SK-N-MC (cell line): Measurements from ENCODE around the gene OR7A5.
A peak's percentile ranks its signal among the peaks of the same experiment; 100 is the strongest.
"Not testable (repeated sequence)": the region's sequence is repeated elsewhere in the genome, so short reads cannot be mapped to it uniquely, and the experiment has no call there.

Experiments used
- DNase-seq: peaks from one replicate; pipeline ENCODE4 v3.0.0-alpha.2; 2011; ENCODE audit warnings: low read depth, low spot score
- H3K27ac ChIP-seq: fragments of 200-600 bp; sonication (generic); 2 replicates; pipeline ENCODE4 v1.5.1; 2016; ENCODE audit warnings: mixed run types
- H3K36me3 ChIP-seq: fragments of 200-600 bp; sonication (generic); 2 replicates; pipeline ENCODE4 v1.6.1; 2017; ENCODE audit warnings: antibody characterized with exemption, low read length, mixed read lengths; ENCODE audit not compliant: insufficient read depth
- H3K4me3 ChIP-seq: fragments of 200-600 bp; sonication (generic); 2 replicates; pipeline ENCODE4 v1.5.1; 2016
- H3K9ac ChIP-seq: fragments of 200-600 bp; sonication (generic); 2 replicates; pipeline ENCODE4 v1.8.0; 2017; ENCODE audit warnings: mixed run types, mixed read lengths; ENCODE audit not compliant: insufficient read length
- H3K9me3 ChIP-seq: fragments of 200-600 bp; sonication (generic); 2 replicates; pipeline ENCODE4 v1.6.1; 2017; ENCODE audit warnings: low read depth, mild to moderate bottlenecking, antibody characterized with exemption, low read length, moderate library complexity, mixed read lengths
- EZH2 ChIP-seq: fragments of 200-600 bp; sonication (generic); IDR thresholded peaks from one replicate; pipeline ENCODE4 v1.6.1; 2017; ENCODE audit warnings: antibody characterized with exemption
- FOXP2 ChIP-seq: optimal IDR thresholded peaks from 2 replicates; pipeline ENCODE3; 2011; ENCODE audit warnings: mild to moderate bottlenecking, moderate library complexity; ENCODE audit not compliant: insufficient read depth; ENCODE audit errors: extremely low read length, control extremely low read depth
- POLR2AphosphoS5 ChIP-seq: IDR thresholded peaks from 2 replicates; pipeline ENCODE4 v1.6.1; 2012; ENCODE audit warnings: mild to moderate bottlenecking, low read depth, low read length, borderline replicate concordance

OR7A5 gene

GRCh38 chr19:14779151-14779550 is 55.8 kb downstream of the OR7A5 start:
- H3K4me3 ChIP-seq: no peak overlapping the region
- H3K27ac ChIP-seq: no peak overlapping the region
- no peak for TF ChIP-seq EZH2
- no peak for TF ChIP-seq FOXP2
- TF ChIP-seq POLR2AphosphoS5: no peak
- no peak overlapping the region for H3K9ac ChIP-seq
- H3K36me3 ChIP-seq: no peaks in the 10 kb centered on the region
- DNase-seq: no peak
- H3K9me3 ChIP-seq: no peaks in the 10 kb centered on the region

GRCh38 chr19:14778110-14778845 is 56.7 kb downstream of the OR7A5 start, which contains the start of gene ADGRE2:
TSS of gene ADGRE2 (minus strand) at chr19:14778560. CDS start at chr19:14776756, 1,804 bp downstream.
- H3K27ac ChIP-seq: 0 out of 2 replicates have a peak within 1 kb of the TSS, but pooled peaks have one; percentile 9
- not testable (repeated sequence) for H3K4me3 ChIP-seq, DNase-seq, H3K36me3 ChIP-seq, H3K9ac ChIP-seq, H3K9me3 ChIP-seq

- H3K27ac ChIP-seq, DNase-seq: not testable (repeated sequence)
Measured at GRCh38 chr19:14777645-14778044, 57.3 kb downstream of the OR7A5 start.

More at GRCh38 chr19:14777645-14778044, 57.3 kb downstream of the OR7A5 start:
- H3K9ac ChIP-seq, H3K9me3 ChIP-seq, H3K36me3 ChIP-seq, H3K4me3 ChIP-seq: not testable (repeated sequence)
